ENCODE measurements around the gene NSRP1. TPM values are rescaled to one million over a fixed set of nuclear protein-coding genes. Genes with fewer than 3 reads are reported as not detected.
A peak's percentile ranks its signal among the peaks of the same experiment; 100 is the strongest.
"Not testable (repeated sequence)": the region's sequence is repeated elsewhere in the genome, so short reads cannot be mapped to it uniquely, and the experiment has no call there.

The NSRP1 gene
- total RNA-seq, 6 donors from 2014 or later, result 23.1 to 78.6 (median 32.7) TPM

- peaks cover 4 to 28% (median 10%) of the 10 kb centered on the region in 4 donors for H3K4me1 ChIP-seq
- 68 to 75% methylated on average over 3 of the region's 3 CpGs for WGBS, 2 donors
- peak overlapping the region in 1 of 4 donors; percentile 66 for H3K4me3 ChIP-seq
- TF ChIP-seq CTCF (IDR thresholded peaks at IDR 0.05), result no peak
- no peak for TF ChIP-seq POLR2AphosphoS5 (IDR thresholded peaks at IDR 0.05)
- no peak for TF ChIP-seq POLR2A (IDR thresholded peaks at IDR 0.05)
- no peak for TF ChIP-seq EP300 (IDR thresholded peaks at IDR 0.05)
- ATAC-seq (ENCODE audit: low FRiP score in 2 of 2) (no peak), DNase-seq (no peak)
- H3K9me3 ChIP-seq, result no peaks in the 10 kb centered on the region
- peak overlapping the region in 2 of 4 donors; percentile 8 to 77 for H3K27ac ChIP-seq
- no peaks in the 10 kb centered on the region for H3K36me3 ChIP-seq
- no peaks in the 10 kb centered on the region for H3K27me3 ChIP-seq
Measured at GRCh38 chr17:30228011-30228410, 111.4 kb downstream of the NSRP1 start.

- Histone ChIP-seq H3K4me3 (peak overlapping the region in 2 of 4 donors; percentile 1 to 66), H3K27me3 (no peaks in the 10 kb centered on the region), H3K27ac (peak overlapping the region in 2 of 4 donors; percentile 65 to 77), H3K4me1 (peaks cover 4 to 27% (median 10%) of the 10 kb centered on the region in 4 donors), H3K36me3 (no peaks in the 10 kb centered on the region), H3K9me3 (no peaks in the 10 kb centered on the region)
- 62 to 73% methylated on average over 7 of the region's 7 CpGs for WGBS, 2 donors
- ATAC-seq (ENCODE audit: low FRiP score in 2 of 2), result no peak
- DNase-seq, result no peak
- TF ChIP-seq EP300 (IDR thresholded peaks at IDR 0.05) (no peak), CTCF (IDR thresholded peaks at IDR 0.05) (no peak), POLR2AphosphoS5 (IDR thresholded peaks at IDR 0.05) (no peak), POLR2A (IDR thresholded peaks at IDR 0.05) (no peak)
Measured at GRCh38 chr17:30229012-30229411, 112.4 kb downstream of the NSRP1 start.

GRCh38 chr17:30230009-30230408 is 113.4 kb downstream of the NSRP1 start:
- ATAC-seq (ENCODE audit: low FRiP score in 2 of 2); H3K9me3 ChIP-seq; H3K36me3 ChIP-seq; DNase-seq; H3K27me3 ChIP-seq: not testable (repeated sequence)
- H3K27ac ChIP-seq, result peak overlapping the region in 2 of 4 donors; percentile 65 to 77
- peaks cover 6 to 17% (median 11%) of the 10 kb centered on the region in 4 donors for H3K4me1 ChIP-seq
- H3K4me3 ChIP-seq, result peak overlapping the region in 2 of 4 donors; percentile 13 to 66
- 36 to 45% methylated on average over 1 of the region's 1 CpG for WGBS, 2 donors

- WGBS, 2 donors, result 58 to 72% methylated on average over 7 of the region's 7 CpGs
Measured at GRCh38 chr17:30230596-30231125, 114.0 kb downstream of the NSRP1 start.

More at GRCh38 chr17:30230596-30231125, 114.0 kb downstream of the NSRP1 start:
- no peak for ATAC-seq (ENCODE audit: low FRiP score in 2 of 2)
- H3K36me3 ChIP-seq, result no peaks in the 10 kb centered on the region
- H3K4me3 ChIP-seq, result peak overlapping the region in 2 of 4 donors; percentile 13 to 66
- peak overlapping the region in 2 of 4 donors; percentile 65 to 77 for H3K27ac ChIP-seq
- H3K27me3 ChIP-seq, result peaks cover 0 to 6% (median 4%) of the 10 kb centered on the region in 4 donors
- DNase-seq, result no peak
- H3K4me1 ChIP-seq, result peaks cover 13 to 19% (median 15%) of the 10 kb centered on the region in 4 donors
- TF ChIP-seq CTCF (IDR thresholded peaks at IDR 0.05) (no peak), POLR2AphosphoS5 (IDR thresholded peaks at IDR 0.05) (no peak), POLR2A (IDR thresholded peaks at IDR 0.05) (no peak), EP300 (IDR thresholded peaks at IDR 0.05) (no peak)
- H3K9me3 ChIP-seq, result no peaks in the 10 kb centered on the region
